ENCODE measurements around the gene CD58.

The CD58 gene

DNA sequence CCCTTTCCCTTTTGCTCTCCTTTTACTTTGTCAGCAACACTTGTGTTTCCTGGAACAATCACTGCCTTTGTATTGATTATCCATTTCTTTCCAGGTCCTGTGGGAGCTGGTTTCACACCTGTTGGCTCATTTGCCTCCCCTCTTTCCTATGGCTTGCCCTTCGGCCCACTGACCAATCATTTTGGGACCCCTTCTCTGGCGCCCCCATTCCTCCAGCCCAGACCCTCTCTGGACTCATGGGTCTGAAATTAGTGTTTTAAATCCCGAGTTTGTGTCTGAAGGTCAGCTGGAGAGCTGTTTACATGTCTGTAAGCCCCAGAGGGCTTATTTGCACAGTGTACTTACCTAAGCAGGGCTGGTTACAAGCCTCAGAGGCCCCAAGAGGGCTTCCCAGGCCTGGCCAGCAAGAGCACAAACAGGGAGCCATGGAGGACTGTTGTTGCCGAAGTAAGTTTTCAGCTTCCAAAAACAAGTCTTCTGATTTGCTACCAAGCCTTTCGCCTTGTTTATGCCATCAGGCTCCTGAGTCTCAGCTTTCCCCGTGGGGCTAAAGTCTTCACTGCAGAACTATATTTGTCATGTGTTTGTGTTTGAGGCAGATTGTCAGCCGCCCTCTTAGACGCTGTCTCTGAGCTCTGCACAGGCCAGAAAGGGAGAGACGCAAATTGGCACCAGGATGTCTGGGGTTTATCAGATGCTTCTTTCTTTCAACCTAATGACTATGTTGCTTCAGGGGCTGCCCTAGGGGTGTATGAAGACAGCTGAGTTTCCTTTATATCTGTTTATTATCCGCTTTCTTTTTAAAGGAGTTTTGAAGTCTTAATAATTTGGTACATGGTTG, 104.8 kb downstream of the CD58 start:
- DNase-seq, result no peak

DNA sequence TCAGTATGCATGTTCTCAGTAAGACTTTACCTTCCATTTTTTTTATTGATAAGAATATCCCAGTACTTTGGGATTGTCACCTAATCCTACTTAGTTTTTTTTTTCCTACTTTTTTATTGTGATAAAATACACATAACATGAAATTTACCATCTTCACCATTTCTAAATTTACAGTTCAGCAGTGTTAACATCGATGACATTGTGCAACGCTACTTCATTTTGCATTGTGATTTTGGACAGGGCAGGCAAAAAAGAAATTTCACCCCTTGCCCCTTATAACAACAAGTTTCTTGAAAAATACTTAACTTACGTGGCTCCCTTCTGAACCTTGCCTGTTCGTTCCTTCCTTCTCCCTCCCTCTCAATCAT, 105.4 kb downstream of the CD58 start:
- DNase-seq, result no peak

Data from MV-4-11 (cell line).